HepG2 (cell line): ENCODE results near the gene MSANTD2. TPM values are rescaled to one million over a fixed set of nuclear protein-coding genes. Genes with fewer than 3 reads are reported as not detected.
A peak's percentile ranks its signal among the peaks of the same experiment; 100 is the strongest.

Source experiments
- ARHGAP35 ChIP-seq: sonication (generic); formaldehyde crosslinking; IDR thresholded peaks from 2 replicates; pipeline ENCODE4 v1.9.0; 2022; ENCODE audit warnings: mild to moderate bottlenecking, inconsistent platforms, moderate library complexity, missing genetic modification reagents, borderline replicate concordance
- CENPT ChIP-seq: sonication (generic); formaldehyde crosslinking; IDR thresholded peaks from 2 replicates; pipeline ENCODE4 v1.8.0; 2022; ENCODE audit warnings: low read depth, mild to moderate bottlenecking, moderate library complexity, missing genetic modification reagents
- DNMT1 ChIP-seq: sonication (generic); formaldehyde crosslinking; IDR thresholded peaks from 2 replicates; pipeline ENCODE4 v1.5.1; 2020; ENCODE audit warnings: mild to moderate bottlenecking, missing genetic modification reagents
- E2F5 ChIP-seq: sonication (generic); formaldehyde crosslinking; conservative IDR thresholded peaks from 2 replicates; pipeline ENCODE4 v1.4.0; 2020; ENCODE audit warnings: missing genetic modification reagents
- ETV5 ChIP-seq: IDR thresholded peaks from 2 replicates; pipeline ENCODE4 v1.6.1; 2018; ENCODE audit warnings: missing biosample characterization, missing genetic modification reagents, inconsistent platforms, borderline replicate concordance
- GATA4 ChIP-seq: sonication (generic); IDR thresholded peaks from 2 replicates; pipeline ENCODE4 v1.6.1; 2016; ENCODE audit warnings: antibody characterized with exemption, low read depth, borderline replicate concordance
- MTERF4 ChIP-seq: sonication (generic); formaldehyde crosslinking; IDR thresholded peaks from 2 replicates; pipeline ENCODE4 v1.8.0; 2023; ENCODE audit warnings: mild to moderate bottlenecking, missing genetic modification reagents
- NFKBIZ ChIP-seq: IDR thresholded peaks from 2 replicates; pipeline ENCODE4 v1.6.1; 2018; ENCODE audit warnings: missing genetic modification reagents, missing compliant biosample characterization
- RBAK ChIP-seq: sonication (generic); formaldehyde crosslinking; IDR thresholded peaks from 2 replicates; pipeline ENCODE4 v1.5.1; 2020; ENCODE audit warnings: mild to moderate bottlenecking, missing genetic modification reagents
- TFDP1 ChIP-seq: IDR thresholded peaks from 2 replicates; pipeline ENCODE4 v1.6.1; 2016; ENCODE audit warnings: missing compliant biosample characterization, missing genetic modification reagents, borderline replicate concordance
- WIZ ChIP-seq: sonication (generic); formaldehyde crosslinking; IDR thresholded peaks from 2 replicates; pipeline ENCODE4 v1.5.1; 2020; ENCODE audit warnings: mild to moderate bottlenecking, missing genetic modification reagents
- ZC3H13 ChIP-seq: sonication (generic); formaldehyde crosslinking; IDR thresholded peaks from 2 replicates; pipeline ENCODE4 v1.8.1; 2023; ENCODE audit warnings: mild to moderate bottlenecking, missing genetic modification reagents, moderate library complexity
- ZKSCAN5 ChIP-seq: sonication (generic); formaldehyde crosslinking; IDR thresholded peaks from 2 replicates; pipeline ENCODE4 v1.5.1; 2020; ENCODE audit warnings: mild to moderate bottlenecking, missing genetic modification reagents
- ZNF101 ChIP-seq: sonication (generic); formaldehyde crosslinking; IDR thresholded peaks from 2 replicates; pipeline ENCODE4 v1.4.0; 2020; ENCODE audit warnings: mild to moderate bottlenecking, low read depth, missing genetic modification reagents, borderline replicate concordance
- ZNF44 ChIP-seq: sonication (generic); formaldehyde crosslinking; IDR thresholded peaks from 2 replicates; pipeline ENCODE4 v1.5.1; 2020; ENCODE audit warnings: mild to moderate bottlenecking, missing genetic modification reagents
- ZNF530 ChIP-seq: sonication (generic); formaldehyde crosslinking; IDR thresholded peaks from 2 replicates; pipeline ENCODE4 v1.5.0; 2020; ENCODE audit warnings: low read depth, mild to moderate bottlenecking, missing genetic modification reagents
- ZNF574 ChIP-seq: sonication (generic); formaldehyde crosslinking; IDR thresholded peaks from 2 replicates; pipeline ENCODE4 v1.4.0; 2020; ENCODE audit warnings: missing genetic modification reagents
- ZNF687 ChIP-seq: sonication (generic); formaldehyde crosslinking; IDR thresholded peaks from 2 replicates; pipeline ENCODE4 v1.5.1; 2020; ENCODE audit warnings: mild to moderate bottlenecking, missing genetic modification reagents, moderate library complexity
- polyA plus RNA-seq, 8 experiments: library from polyadenylated mRNA; depleted of rRNA in 3 of 8; stranded (reverse) in 7 of 8; unstranded in 1 of 8; fragments of >200 nt; fragmentation: Illumina TruSeq in 4 of 8; extraction: Trizol in 4 of 8; gene quantifications; 2 replicates each; pipeline versions ENCODE4 v1.2.1 to v1.2.3, GENCODE V29; 2011 to 2016; ENCODE audit warnings: low read depth in 4 of 8, missing spikeins in 1 of 8, mixed read lengths in 1 of 8; ENCODE audit not compliant: insufficient read depth in 1 of 8
- total RNA-seq, 5 experiments: library from RNA; depleted of rRNA; stranded (reverse); fragments of >200 nt; fragmentation: Illumina TruSeq; extraction: Trizol; gene quantifications; 2 replicates each; pipeline ENCODE4 v1.2.3, GENCODE V29; 2016; ENCODE audit warnings: low read depth in 1 of 5

The MSANTD2 gene
- total and polyA plus RNA-seq, 2 of the 13 experiments (the other 11 are each of a cell fraction or from before 2014, with no cell fraction given): 8.7 to 10.1 TPM

- no peak; the same call in 1 of the 2 replicates for TF ChIP-seq MTERF4 (CRISPR knock-in tag)
- peak; percentile 92 for TF ChIP-seq TFDP1 (CRISPR knock-in tag)
- peak; percentile 86; the same call in 1 of the 2 replicates for TF ChIP-seq ARHGAP35 (CRISPR knock-in tag)
- 0 out of 2 replicates have a peak, but pooled peaks have one; percentile 13 for TF ChIP-seq NFKBIZ
- no peak for TF ChIP-seq ZNF530 (CRISPR knock-in tag)
- no peak for TF ChIP-seq ZNF101
- peak; percentile 98 for TF ChIP-seq ZNF687
- peak; percentile 48 for TF ChIP-seq ZNF574
- TF ChIP-seq GATA4: no peak
- no peak for TF ChIP-seq E2F5 (CRISPR knock-in tag)
- TF ChIP-seq RBAK (CRISPR knock-in tag): no peak
- no peak for TF ChIP-seq ZKSCAN5
- TF ChIP-seq ETV5 (CRISPR knock-in tag): peak; percentile 45
- no peak for TF ChIP-seq ZC3H13 (CRISPR knock-in tag)
- no peak for TF ChIP-seq WIZ (CRISPR knock-in tag)
- no peak for TF ChIP-seq ZNF44 (CRISPR knock-in tag)
- TF ChIP-seq CENPT (CRISPR knock-in tag): no peak; the same call in 1 of the 2 replicates
- TF ChIP-seq DNMT1 (CRISPR knock-in tag): no peak
Measured at GRCh38 chr11:124759266-124760204, 40.7 kb downstream of the MSANTD2 start (continued).
